Measurements from ENCODE around the gene LRRIQ4.
A peak's percentile ranks its signal among the peaks of the same experiment; 100 is the strongest.

LRRIQ4 gene

DNA sequence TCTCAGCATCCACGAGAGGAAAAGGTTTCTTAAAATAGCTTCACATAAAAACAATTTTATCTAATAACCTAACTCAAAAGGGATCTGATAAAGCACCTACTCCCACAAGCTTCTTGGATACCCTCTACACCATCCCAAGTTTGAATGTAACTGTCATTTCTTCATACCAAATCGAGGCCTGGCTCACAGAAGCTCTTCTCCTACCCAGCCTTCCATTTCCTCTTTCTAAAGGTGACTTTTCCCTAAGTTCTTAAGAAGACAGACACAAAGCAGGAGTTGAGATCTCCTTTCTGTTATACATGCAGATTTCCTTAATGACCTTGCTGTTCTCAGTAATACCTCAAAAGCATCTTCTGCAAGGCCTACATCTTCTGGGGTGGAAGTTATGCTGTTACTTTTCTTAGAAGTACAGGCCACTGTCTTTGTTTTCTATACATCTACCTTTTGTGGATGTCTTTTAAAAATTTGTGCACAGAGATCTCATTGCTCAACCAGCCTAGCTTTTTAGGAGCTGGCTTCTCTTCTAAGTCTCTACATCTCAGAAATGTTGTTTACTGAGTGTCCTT is 3.4 kb upstream of the LRRIQ4 start:
- DNase-seq (ENCODE audit: low read depth), result no peak

GRCh38 chr3:169811631-169812331 is 889 bp upstream of the LRRIQ4 start:
- no peak for DNase-seq (ENCODE audit: low read depth)

DNA sequence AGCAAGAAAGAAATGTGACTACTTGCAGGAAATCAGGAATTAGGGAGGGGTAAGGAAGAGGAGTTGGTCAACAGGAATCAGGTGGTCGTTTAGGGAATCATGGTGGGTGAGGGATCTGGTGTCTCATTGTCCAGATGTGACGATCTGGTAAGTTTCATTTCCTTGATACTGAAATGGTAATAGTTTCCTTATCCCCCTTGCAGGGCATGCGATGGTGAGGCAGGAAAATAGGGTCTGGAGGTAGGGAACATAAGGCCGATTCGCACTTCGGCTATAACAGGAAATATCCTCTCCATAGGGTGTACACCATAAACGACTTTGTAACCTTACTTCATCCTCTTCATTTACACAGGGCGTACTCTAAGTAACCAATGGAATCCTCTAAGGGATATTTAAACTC is 608 bp downstream of the LRRIQ4 start:
- DNase-seq (ENCODE audit: low read depth), result no peak

DNA sequence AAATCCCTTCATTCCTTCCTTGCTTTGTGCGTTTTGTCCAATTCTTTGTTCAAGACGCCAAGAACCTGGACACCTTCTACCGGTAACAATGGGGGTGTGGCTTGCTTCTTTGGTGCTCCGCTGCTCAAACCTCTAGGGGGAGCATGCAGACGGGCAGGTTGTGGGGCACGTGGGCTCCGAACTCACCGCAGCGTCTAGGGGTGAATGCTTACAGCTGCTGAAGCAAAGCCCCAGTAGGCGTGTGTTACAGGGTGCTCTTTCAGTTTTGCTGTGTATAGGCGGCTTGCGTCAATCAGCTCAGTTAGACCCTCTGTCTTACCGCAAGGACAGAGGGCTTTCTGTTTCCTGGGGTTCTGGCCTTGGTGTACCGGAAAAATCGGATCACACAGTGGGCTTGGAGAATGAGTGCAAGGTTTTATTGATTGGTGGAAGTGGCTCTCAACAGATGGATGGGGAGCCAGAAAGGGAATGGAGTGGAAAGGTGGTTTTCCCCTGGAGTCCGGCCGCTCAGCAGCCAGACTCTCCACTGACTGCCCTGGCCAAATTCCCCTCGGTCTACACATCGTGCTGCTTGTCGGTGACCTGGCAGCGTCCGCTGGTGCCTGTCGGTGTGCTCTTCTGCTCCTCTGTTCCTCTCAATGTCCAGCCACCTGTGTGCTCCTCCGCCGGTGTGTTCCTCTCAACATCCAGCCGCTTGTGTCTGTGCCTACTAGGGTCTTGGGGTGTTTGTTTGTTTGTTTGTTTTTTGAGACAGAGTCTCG is 1.3 kb downstream of the LRRIQ4 start:
- peak; percentile 59 for DNase-seq (ENCODE audit: low read depth)

DNA sequence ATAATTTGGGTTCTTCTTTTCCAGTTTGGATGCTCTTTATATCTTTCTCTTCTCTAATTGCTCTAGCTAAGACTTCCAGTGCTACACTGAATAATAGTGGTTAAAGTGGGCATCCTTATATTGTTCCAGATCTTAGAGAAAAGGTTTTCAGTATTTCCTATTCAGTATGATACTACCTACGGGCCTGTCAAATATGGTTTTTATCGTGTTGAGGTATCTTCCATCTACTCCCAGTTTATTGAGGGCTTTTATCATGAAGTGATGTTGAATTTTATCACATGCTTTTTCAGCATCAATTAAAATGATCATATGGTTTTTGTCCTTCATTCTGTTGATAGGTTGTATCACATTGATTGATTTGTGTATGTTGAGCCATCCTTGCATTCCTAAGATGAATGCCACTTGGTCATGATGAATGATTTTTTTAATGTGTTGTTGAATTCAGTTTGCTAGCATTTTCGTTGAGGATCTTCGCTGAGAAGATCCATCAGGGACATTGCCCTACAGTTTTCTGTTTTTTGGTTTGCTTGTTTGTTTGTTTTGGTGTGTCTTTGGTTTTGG is 3.0 kb downstream of the LRRIQ4 start:
- no peak for DNase-seq (ENCODE audit: low read depth)

- DNase-seq (ENCODE audit: low read depth), result no peak
Measured at GRCh38 chr3:169818316-169818715, 5.6 kb downstream of the LRRIQ4 start.

GRCh38 chr3:169822091-169822490 is 9.4 kb downstream of the LRRIQ4 start:
- no peak for DNase-seq (ENCODE audit: low read depth)

DNA sequence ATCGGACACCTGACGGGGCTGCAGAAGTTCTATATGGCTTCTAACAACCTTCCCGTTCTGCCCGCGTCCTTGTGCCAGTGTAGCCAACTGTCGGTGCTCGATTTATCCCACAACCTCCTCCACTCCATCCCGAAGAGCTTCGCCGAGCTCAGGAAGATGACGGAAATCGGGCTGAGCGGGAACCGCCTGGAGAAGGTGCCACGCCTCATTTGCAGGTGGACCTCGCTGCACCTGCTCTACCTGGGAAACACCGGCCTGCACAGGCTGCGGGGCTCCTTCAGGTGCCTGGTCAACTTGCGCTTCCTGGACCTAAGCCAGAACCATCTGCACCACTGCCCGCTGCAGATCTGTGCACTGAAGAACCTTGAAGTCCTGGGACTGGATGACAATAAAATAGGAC is 9.9 kb downstream of the LRRIQ4 start:
- no peak for DNase-seq (ENCODE audit: low read depth)

DNA sequence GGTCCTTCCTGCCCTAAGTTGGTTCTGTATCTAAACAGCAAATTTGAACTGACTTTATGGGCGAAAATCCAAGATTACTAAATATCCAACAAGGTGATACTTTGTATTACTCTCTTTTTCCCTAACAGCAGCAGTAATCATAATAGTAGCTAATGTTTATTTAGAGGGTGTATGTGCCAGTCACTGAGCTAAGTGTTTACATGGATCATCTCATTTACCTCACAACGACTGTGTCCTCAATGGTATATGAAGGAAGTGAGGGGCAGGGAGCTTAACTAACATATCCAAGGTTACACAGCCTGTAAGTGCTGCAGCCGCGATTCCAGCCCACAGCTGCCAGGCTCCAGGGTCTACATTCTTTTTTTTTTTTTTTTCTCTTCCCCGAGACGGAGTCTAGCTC is 10.3 kb downstream of the LRRIQ4 start:
- no peak for DNase-seq (ENCODE audit: low read depth)

DNA sequence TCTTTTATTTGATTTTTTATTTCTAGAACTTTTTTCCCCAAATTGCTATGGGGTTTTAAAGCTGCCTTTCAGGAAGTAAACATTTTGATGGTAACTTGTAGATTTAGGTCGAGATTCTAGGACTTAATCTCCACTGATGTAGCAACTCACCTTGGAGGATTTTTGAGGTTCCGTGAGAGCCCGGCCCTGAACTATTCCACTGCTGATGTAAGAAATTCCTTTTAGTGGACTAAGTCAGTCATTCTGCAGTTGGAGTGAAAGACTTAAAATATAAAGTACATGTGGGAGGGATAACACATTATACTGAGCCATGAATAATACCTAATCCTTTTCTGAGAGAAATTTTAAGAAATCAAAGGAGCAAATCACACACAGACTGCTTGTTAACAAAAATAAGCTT is 12.6 kb downstream of the LRRIQ4 start:
- DNase-seq (ENCODE audit: low read depth), result no peak

DNA sequence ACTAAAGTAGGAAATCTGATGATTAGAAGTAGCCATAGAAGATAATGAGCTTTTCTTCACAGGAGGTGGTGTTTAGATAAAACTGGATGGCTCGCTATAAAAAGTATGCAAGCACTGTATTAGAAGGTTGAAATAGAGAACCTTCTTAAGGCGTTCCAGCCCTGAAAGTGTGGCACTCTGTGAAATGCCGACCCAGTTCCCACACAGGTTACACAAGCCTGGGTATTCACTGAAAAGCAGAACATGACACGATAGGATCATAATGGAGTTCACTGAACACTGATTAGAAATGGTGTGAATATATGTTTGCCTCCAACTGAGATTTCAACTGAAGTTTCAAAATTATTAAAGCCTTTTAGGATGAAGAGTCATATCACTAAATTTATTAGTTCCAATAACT is 15.0 kb downstream of the LRRIQ4 start:
- no peak for DNase-seq (ENCODE audit: low read depth)

DNA sequence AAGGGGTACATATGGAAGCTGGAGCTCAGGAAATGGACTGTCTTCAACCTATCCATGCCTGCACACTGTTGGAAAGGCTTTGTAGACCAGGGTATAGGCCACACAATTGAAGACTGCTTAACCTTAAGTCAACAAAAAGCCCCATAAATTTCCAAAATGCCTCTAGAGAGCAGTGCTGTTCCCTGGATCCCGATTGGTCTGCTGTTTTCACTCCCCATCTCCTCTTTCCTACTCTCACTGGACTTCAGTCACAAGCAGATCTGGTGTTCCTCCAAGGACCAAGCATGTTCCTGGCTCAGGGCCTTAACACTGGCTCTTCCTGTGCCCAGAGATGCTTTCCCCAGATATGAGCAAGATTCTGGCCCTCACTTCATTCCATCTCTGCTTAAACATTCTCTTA is 22.9 kb downstream of the LRRIQ4 start:
- no peak for DNase-seq (ENCODE audit: low read depth)

DNA sequence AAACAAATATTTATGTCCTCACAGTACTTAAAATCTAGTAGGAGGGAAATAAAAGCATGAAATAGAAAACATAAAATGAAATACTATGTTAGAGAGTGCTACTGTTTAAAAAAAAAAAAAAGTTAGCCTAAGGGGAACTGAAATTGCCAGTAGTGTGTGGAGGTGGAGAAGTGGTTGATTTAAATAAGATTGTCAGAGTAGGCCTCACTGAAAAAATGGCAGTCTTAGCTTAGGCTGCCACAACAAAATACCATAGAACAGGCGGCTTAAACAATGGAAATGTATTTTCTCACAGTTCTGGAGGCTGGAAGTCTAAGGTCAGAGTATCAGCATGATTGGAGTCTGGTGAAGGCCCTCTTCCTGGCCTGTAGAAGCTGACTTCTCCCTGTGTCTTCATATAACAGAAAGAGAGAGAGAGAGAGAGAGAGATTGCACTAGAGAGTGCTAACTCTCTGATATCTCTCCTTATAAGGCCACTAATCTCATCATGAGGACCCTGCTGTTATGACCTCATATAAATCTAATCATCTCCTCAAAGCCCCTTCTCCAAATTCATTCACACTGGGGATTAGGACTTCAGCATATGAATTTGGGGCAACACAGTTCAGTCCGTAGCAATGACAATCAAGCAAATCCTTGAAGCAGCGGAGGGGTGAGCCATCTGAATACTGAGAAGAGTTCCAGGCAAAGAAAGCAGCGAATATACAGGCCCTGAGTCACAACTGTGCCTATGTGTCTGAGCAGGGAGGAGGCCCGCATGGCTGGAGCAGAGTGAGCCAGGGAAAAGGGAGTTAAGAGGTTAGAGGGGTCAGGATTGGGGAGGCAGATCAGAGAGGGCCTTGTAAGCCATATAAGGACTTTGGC is 23.6 kb downstream of the LRRIQ4 start:
- DNase-seq (ENCODE audit: low read depth), result no peak

- no peak for DNase-seq (ENCODE audit: low read depth)
Measured at GRCh38 chr3:169836942-169837275, 24.2 kb downstream of the LRRIQ4 start.

GRCh38 chr3:169838511-169839030 is 25.9 kb downstream of the LRRIQ4 start:
- no peak for DNase-seq (ENCODE audit: low read depth)

DNA sequence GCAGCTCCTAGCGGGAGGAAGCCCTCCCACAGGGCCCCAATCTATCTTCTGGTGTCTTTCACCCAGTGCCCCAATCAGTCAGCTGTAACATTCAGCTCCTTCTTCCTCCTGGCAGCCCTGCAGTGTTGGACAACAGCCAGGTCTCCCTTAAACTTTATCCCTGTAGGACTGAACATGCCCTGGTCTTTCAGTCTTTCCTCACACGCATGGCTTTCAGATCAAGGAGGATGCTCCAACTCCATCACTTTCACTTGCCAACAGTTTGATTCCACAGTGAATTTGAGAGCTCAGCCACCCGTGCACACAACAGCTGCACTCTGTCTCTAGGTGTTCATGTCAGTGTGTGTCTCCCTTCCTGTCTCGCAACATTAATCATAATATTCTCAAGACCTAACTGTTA is 28.5 kb downstream of the LRRIQ4 start:
- no peak for DNase-seq (ENCODE audit: low read depth)

- DNase-seq (ENCODE audit: low read depth), result no peak
Measured at GRCh38 chr3:169842960-169843359, 30.3 kb downstream of the LRRIQ4 start.

GRCh38 chr3:169846458-169847193 is 34.0 kb downstream of the LRRIQ4 start:
- DNase-seq (ENCODE audit: low read depth), result no peak

DNA sequence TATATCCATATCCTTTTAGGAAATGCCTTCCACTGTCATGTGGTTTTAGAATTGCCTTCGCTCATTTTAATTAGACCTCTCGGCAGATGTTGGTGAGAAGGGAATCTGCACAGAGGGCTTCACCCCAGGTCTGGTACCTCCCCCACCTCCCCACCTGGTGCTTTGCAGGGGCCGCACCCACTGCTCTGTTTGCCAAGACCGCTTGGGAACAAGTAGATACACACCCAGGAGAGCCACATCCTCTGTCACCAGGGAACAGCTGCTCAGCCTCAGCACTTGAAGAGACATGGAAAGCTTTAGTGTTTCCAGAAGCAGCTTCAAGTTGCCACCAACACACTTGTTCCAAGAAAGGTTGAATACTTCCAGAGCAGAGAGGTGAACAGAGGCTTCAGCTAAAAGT is 35.2 kb downstream of the LRRIQ4 start:
- no peak for DNase-seq (ENCODE audit: low read depth)

DNA sequence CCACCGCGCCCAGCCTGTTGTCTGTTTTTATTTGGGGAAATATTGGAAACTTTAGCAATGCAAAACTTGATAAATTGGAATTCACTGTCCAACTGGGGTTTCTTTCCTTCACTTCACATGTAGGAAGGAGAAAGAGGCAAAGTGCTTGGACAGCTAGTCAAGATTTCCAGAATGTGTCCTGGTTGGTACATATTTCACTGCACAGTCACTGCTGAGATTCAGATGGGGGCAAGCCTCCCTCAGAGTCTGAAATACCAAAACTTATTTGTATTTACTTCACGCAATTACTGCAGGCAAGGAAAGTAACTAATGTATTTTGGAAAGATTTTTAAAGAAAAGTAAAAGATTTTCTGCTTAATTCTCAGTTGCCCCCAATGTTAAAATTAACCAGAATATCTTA is 36.1 kb downstream of the LRRIQ4 start:
- DNase-seq (ENCODE audit: low read depth), result no peak

DNA sequence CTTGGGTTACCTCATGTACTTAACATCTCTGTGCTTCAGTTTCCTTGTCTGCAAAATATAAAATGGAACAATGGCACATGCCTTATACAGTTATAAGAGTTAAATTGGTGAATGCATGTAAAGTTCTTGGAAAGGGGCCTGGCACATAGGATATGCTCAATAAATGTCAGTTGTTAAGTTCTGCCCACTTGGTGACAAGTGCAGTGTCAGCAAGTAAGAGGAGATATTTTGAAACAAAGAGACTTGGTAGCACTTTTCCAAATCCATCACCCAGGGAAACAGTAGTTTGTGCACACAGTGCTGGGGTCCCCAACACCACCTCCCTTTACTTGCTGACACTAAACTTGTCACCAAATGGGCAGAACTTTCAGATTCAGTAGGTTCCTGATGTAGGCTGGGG is 37.9 kb downstream of the LRRIQ4 start:
- no peak for DNase-seq (ENCODE audit: low read depth)

Measured in stimulated activated CD8-positive, alpha-beta memory T cell treated with anti-CD3 and anti-CD28 coated beads, Interleukin-12 subunit alpha, Interleukin-12 subunit beta, amount 100 ng/mL, for 4 hours (primary cell).